ENCODE data around the gene DNAH17. TPM values are rescaled to one million over a fixed set of nuclear protein-coding genes. Genes with fewer than 3 reads are reported as not detected.

DNAH17 gene
- total and polyA plus RNA-seq, 2 donors (not counting 1 experiment from before 2014, with no cell fraction given): 0.01 to 0.12 TPM

- no peak for ATAC-seq (ENCODE audit: low read depth)
- no peak for TF ChIP-seq CTCF (IDR thresholded peaks at IDR 0.05)
- TF ChIP-seq EZH2 (IDR thresholded peaks at IDR 0.05; ENCODE audit: borderline replicate concordance, insufficient read depth, low read depth, low read length, poor library complexity, severe bottlenecking): no peak
- POLR2A ChIA-PET: no interaction called here
Measured at GRCh38 chr17:78548725-78549124, 28.5 kb downstream of the DNAH17 start.

GRCh38 chr17:78547035-78547434 lies 30.2 kb downstream of the DNAH17 start:
- H2AFZ ChIP-seq (ENCODE audit: insufficient read depth, low read depth, low read length, poor library complexity, severe bottlenecking): no peak overlapping the region

More at GRCh38 chr17:78548725-78549124, 28.5 kb downstream of the DNAH17 start:
- CTCF ChIA-PET: interaction anchor here (1.0 kb wide), 1 partner anchor 18 kb away, joined by 3 read pairs; no protein-coding TSS in a partner anchor
- no peaks in the 10 kb centered on the region for H3K79me2 ChIP-seq (ENCODE audit: control insufficient read depth, insufficient read depth, low read length)
- Mint-ChIP-seq H3K27ac (no peak overlapping the region), H3K27me3 (peaks cover 12% of the 10 kb centered on the region), H3K9me3 (ENCODE audit: insufficient read depth) (no peaks in the 10 kb centered on the region), H3K4me3 (no peak overlapping the region), H3K4me1 (no peaks in the 10 kb centered on the region)
- no peaks in the 10 kb centered on the region for H3K4me1 ChIP-seq (ENCODE audit: control insufficient read depth in 2 of 2, insufficient read depth in 2 of 2, low read length in 2 of 2)
- no peaks in the 10 kb centered on the region for H4K20me1 ChIP-seq (ENCODE audit: control insufficient read depth, insufficient read depth, low read length, poor library complexity, severe bottlenecking)
- WGBS (ENCODE audit: insufficient coverage): 94% methylated on average over 4 of the region's 5 CpGs
- H3K4me3 ChIP-seq (ENCODE audit: control extremely low read depth in 1 of 5, extremely low read depth in 1 of 5, insufficient read depth in 1 of 5, low read depth in 2 of 5, low read length in 4 of 5): no peak overlapping the region
- no peaks in the 10 kb centered on the region for H3K9me3 ChIP-seq (ENCODE audit: control extremely low read depth in 1 of 3, control insufficient read depth in 2 of 3, insufficient read depth in 1 of 3, low read length in 2 of 3)
- no peak for DNase-seq
- no peak overlapping the region for H3K4me2 ChIP-seq (replicated peaks; ENCODE audit: low read depth, low read length, poor library complexity, severe bottlenecking)
- intact Hi-C loops (cut with micrococcal nuclease): no loop called here
- H3K36me3 ChIP-seq (replicated peaks in 1 of 2; ENCODE audit: control extremely low read depth in 1 of 2, control insufficient read depth in 1 of 2, extremely low read depth in 1 of 2, insufficient read depth in 2 of 2, low read length in 1 of 2): no peaks in the 10 kb centered on the region
- no peaks in the 10 kb centered on the region for H3K27me3 ChIP-seq (replicated peaks in 1 of 4; ENCODE audit: control extremely low read depth in 1 of 4, control insufficient read depth in 3 of 4, insufficient read depth in 4 of 4, low read length in 3 of 4)
- no peak overlapping the region for H2AFZ ChIP-seq (ENCODE audit: insufficient read depth, low read depth, low read length, poor library complexity, severe bottlenecking)
- H3K9ac ChIP-seq (ENCODE audit: low read length): no peak overlapping the region
- no peak overlapping the region for H3K27ac ChIP-seq (ENCODE audit: low read length in 2 of 2)

More at GRCh38 chr17:78547035-78547434, 30.2 kb downstream of the DNAH17 start:
- no peak overlapping the region for H3K27ac Mint-ChIP-seq
- H3K4me1 Mint-ChIP-seq: no peaks in the 10 kb centered on the region
- TF ChIP-seq CTCF (IDR thresholded peaks at IDR 0.05): no peak
- TF ChIP-seq EZH2 (IDR thresholded peaks at IDR 0.05; ENCODE audit: borderline replicate concordance, insufficient read depth, low read depth, low read length, poor library complexity, severe bottlenecking): no peak
- H3K9ac ChIP-seq (ENCODE audit: low read length): no peak overlapping the region
- no peaks in the 10 kb centered on the region for H3K79me2 ChIP-seq (ENCODE audit: control insufficient read depth, insufficient read depth, low read length)
- H3K4me3 Mint-ChIP-seq: no peak overlapping the region
- DNase-seq (no peak), ATAC-seq (ENCODE audit: low read depth) (no peak)
- no peak overlapping the region for H3K27ac ChIP-seq (ENCODE audit: low read length in 2 of 2)
- intact Hi-C loops (cut with micrococcal nuclease): no loop called here
- no peaks in the 10 kb centered on the region for H4K20me1 ChIP-seq (ENCODE audit: control insufficient read depth, insufficient read depth, low read length, poor library complexity, severe bottlenecking)
- ChIA-PET POLR2A (no interaction called here), CTCF (no interaction called here)
- WGBS (ENCODE audit: insufficient coverage): no CpG with 5 or more reads among the region's 1 CpG
- peaks cover 12% of the 10 kb centered on the region for H3K27me3 Mint-ChIP-seq
- H3K9me3 ChIP-seq (ENCODE audit: control extremely low read depth in 1 of 3, control insufficient read depth in 2 of 3, insufficient read depth in 1 of 3, low read length in 2 of 3): no peaks in the 10 kb centered on the region
- H3K36me3 ChIP-seq (replicated peaks in 1 of 2; ENCODE audit: control extremely low read depth in 1 of 2, control insufficient read depth in 1 of 2, extremely low read depth in 1 of 2, insufficient read depth in 2 of 2, low read length in 1 of 2): no peaks in the 10 kb centered on the region
- H3K4me3 ChIP-seq (ENCODE audit: control extremely low read depth in 1 of 5, extremely low read depth in 1 of 5, insufficient read depth in 1 of 5, low read depth in 2 of 5, low read length in 4 of 5): no peak overlapping the region
- H3K4me2 ChIP-seq (replicated peaks; ENCODE audit: low read depth, low read length, poor library complexity, severe bottlenecking): no peak overlapping the region
- no peaks in the 10 kb centered on the region for H3K27me3 ChIP-seq (replicated peaks in 1 of 4; ENCODE audit: control extremely low read depth in 1 of 4, control insufficient read depth in 3 of 4, insufficient read depth in 4 of 4, low read length in 3 of 4)
- H3K9me3 Mint-ChIP-seq (ENCODE audit: insufficient read depth): no peaks in the 10 kb centered on the region
- H3K4me1 ChIP-seq (ENCODE audit: control insufficient read depth in 2 of 2, insufficient read depth in 2 of 2, low read length in 2 of 2): no peaks in the 10 kb centered on the region
